Measurements from ENCODE around the gene RHBDF2.
A peak's percentile ranks its signal among the peaks of the same experiment; 100 is the strongest.
"Not testable (repeated sequence)": the region's sequence is repeated elsewhere in the genome, so short reads cannot be mapped to it uniquely, and the experiment has no call there.

The RHBDF2 gene

DNA sequence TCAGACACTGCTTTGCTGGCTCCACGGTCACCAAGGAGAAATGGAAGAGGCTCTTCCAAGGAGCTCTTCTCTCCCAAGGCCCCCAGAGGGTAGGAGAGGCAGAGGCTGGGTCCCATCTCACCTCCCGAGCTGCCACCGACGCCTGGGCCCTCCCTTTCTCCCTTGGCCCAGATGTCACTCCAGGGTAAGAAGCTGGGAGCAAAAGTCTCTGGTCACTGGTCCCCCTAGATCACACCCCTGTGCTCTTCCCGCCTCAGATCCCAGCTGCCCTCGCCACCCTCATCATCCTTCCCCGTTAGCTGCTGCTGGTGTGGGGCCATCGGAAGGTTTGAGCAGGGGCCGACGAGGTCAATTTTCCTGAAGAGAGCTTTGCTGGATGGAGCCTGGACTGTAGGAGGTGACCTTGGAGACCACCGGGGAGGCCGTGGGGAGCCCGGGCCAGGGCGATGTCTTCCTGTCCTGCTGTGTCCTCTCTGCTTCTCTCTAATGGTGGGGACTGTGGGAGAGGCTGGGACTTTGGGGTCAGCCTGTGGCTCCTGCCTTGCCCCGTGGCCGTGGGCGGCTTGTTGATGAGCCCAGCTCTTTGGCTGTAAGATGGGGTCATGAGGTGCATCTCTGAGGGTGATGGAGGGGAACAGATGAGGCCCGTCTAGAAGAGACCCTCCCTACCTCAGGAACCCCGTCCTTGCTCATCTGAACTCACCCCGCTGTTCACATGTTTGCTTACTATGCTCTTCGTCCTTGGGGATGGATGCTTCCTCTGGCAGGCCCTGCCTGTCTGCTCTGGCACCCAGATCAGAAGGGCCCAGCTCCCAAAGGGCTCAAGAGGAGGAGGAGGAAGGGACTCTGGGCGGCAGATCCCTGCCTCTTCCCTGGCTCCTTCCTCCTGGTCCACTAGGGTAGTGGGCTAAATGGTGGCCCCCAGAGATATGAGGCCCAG, 11.4 kb upstream of the RHBDF2 start:
- Histone ChIP-seq H2AFZ (ENCODE audit: low read length) (no peak overlapping the region), H3K4me2 (ENCODE audit: low read depth, low read length) (no peak overlapping the region), H3F3A (ENCODE audit: insufficient read depth, low read length) (no peaks in the 10 kb centered on the region; the same call in 1 of the 2 replicates), H3K9ac (ENCODE audit: low read length) (no peak overlapping the region), H3K9me2 (replicated peaks; ENCODE audit: insufficient read depth, low read length) (no peaks in the 10 kb centered on the region), H4K20me1 (ENCODE audit: insufficient read depth, low read length) (no peaks in the 10 kb centered on the region), H3K27me3 (replicated peaks; ENCODE audit: insufficient read depth, low read length) (no peaks in the 10 kb centered on the region), H3K36me3 (replicated peaks; ENCODE audit: insufficient read depth, low read length) (no peaks in the 10 kb centered on the region), H3K4me1 (ENCODE audit: low read length) (peaks cover 5% of the 10 kb centered on the region), H3K79me2 (ENCODE audit: low read length) (no peaks in the 10 kb centered on the region), H3K27ac (ENCODE audit: low read length) (no peak overlapping the region), H3K4me3 (ENCODE audit: low read length) (no peak overlapping the region), H3K9me3 (replicated peaks; ENCODE audit: insufficient read depth, low read length) (no peaks in the 10 kb centered on the region)
- no peak for TF ChIP-seq CTCF (IDR thresholded peaks at IDR 0.05; ENCODE audit: low read length)
- TF ChIP-seq EZH2phosphoT487 (IDR thresholded peaks at IDR 0.05; ENCODE audit: low read length) = no peak
- no peak for TF ChIP-seq EZH2 (optimal IDR thresholded peaks at IDR 0.05; ENCODE audit: low read depth, low read length)
- DNase-seq = no peak

- peak; percentile 50 for DNase-seq
These were observed 10.6 kb upstream of the RHBDF2 start for GRCh38 chr17:76511668-76512365.

GRCh38 chr17:76510831-76511244, 9.6 kb upstream of the RHBDF2 start:
- no peaks in the 10 kb centered on the region for H3K27me3 ChIP-seq (replicated peaks; ENCODE audit: insufficient read depth, low read length)
- TF ChIP-seq EZH2phosphoT487 (IDR thresholded peaks at IDR 0.05; ENCODE audit: low read length) (no peak), EZH2 (optimal IDR thresholded peaks at IDR 0.05; ENCODE audit: low read depth, low read length) (no peak), CTCF (IDR thresholded peaks at IDR 0.05; ENCODE audit: low read length) (no peak)

More at GRCh38 chr17:76511668-76512365, 10.6 kb upstream of the RHBDF2 start:
- Histone ChIP-seq H3K9me2 (replicated peaks; ENCODE audit: insufficient read depth, low read length) (no peaks in the 10 kb centered on the region), H3K9ac (ENCODE audit: low read length) (no peak overlapping the region), H2AFZ (ENCODE audit: low read length) (no peak overlapping the region), H3K4me3 (ENCODE audit: low read length) (no peak overlapping the region), H3K27me3 (replicated peaks; ENCODE audit: insufficient read depth, low read length) (no peaks in the 10 kb centered on the region), H3K4me1 (ENCODE audit: low read length) (peaks cover 7% of the 10 kb centered on the region), H3K79me2 (ENCODE audit: low read length) (no peaks in the 10 kb centered on the region), H3F3A (ENCODE audit: insufficient read depth, low read length) (no peaks in the 10 kb centered on the region; the same call in 1 of the 2 replicates), H4K20me1 (ENCODE audit: insufficient read depth, low read length) (no peaks in the 10 kb centered on the region), H3K36me3 (replicated peaks; ENCODE audit: insufficient read depth, low read length) (no peaks in the 10 kb centered on the region), H3K4me2 (ENCODE audit: low read depth, low read length) (no peak overlapping the region), H3K27ac (ENCODE audit: low read length) (no peak overlapping the region), H3K9me3 (replicated peaks; ENCODE audit: insufficient read depth, low read length) (no peaks in the 10 kb centered on the region)
- TF ChIP-seq CTCF (IDR thresholded peaks at IDR 0.05; ENCODE audit: low read length) (no peak), EZH2 (optimal IDR thresholded peaks at IDR 0.05; ENCODE audit: low read depth, low read length) (no peak), EZH2phosphoT487 (IDR thresholded peaks at IDR 0.05; ENCODE audit: low read length) (no peak)

GRCh38 chr17:76508472-76509063, 7.3 kb upstream of the RHBDF2 start:
- H3K27ac ChIP-seq (ENCODE audit: low read length); H3K9ac ChIP-seq (ENCODE audit: low read length); H3K4me2 ChIP-seq (ENCODE audit: low read depth, low read length); H3K27me3 ChIP-seq (replicated peaks; ENCODE audit: insufficient read depth, low read length); H3K4me3 ChIP-seq (ENCODE audit: low read length); H2AFZ ChIP-seq (ENCODE audit: low read length); H3K36me3 ChIP-seq (replicated peaks; ENCODE audit: insufficient read depth, low read length); H3K4me1 ChIP-seq (ENCODE audit: low read length); H3K9me3 ChIP-seq (replicated peaks; ENCODE audit: insufficient read depth, low read length); H3K79me2 ChIP-seq (ENCODE audit: low read length); H3K9me2 ChIP-seq (replicated peaks; ENCODE audit: insufficient read depth, low read length); DNase-seq; H3F3A ChIP-seq (ENCODE audit: insufficient read depth, low read length); H4K20me1 ChIP-seq (ENCODE audit: insufficient read depth, low read length): not testable (repeated sequence)

More at GRCh38 chr17:76510831-76511244, 9.6 kb upstream of the RHBDF2 start:
- no peak for DNase-seq
- H3K4me1 ChIP-seq (ENCODE audit: low read length) = peaks cover 11% of the 10 kb centered on the region
- no peak overlapping the region for H3K4me2 ChIP-seq (ENCODE audit: low read depth, low read length)
- H3F3A ChIP-seq (ENCODE audit: insufficient read depth, low read length) = no peaks in the 10 kb centered on the region; the same call in 1 of the 2 replicates
- H3K36me3 ChIP-seq (replicated peaks; ENCODE audit: insufficient read depth, low read length) = no peaks in the 10 kb centered on the region
- no peaks in the 10 kb centered on the region for H4K20me1 ChIP-seq (ENCODE audit: insufficient read depth, low read length)
- no peak overlapping the region for H3K9ac ChIP-seq (ENCODE audit: low read length)
- no peaks in the 10 kb centered on the region for H3K9me3 ChIP-seq (replicated peaks; ENCODE audit: insufficient read depth, low read length)
- no peaks in the 10 kb centered on the region for H3K9me2 ChIP-seq (replicated peaks; ENCODE audit: insufficient read depth, low read length)
- no peak overlapping the region for H3K27ac ChIP-seq (ENCODE audit: low read length)
- no peak overlapping the region for H2AFZ ChIP-seq (ENCODE audit: low read length)
- H3K79me2 ChIP-seq (ENCODE audit: low read length) = no peaks in the 10 kb centered on the region
- H3K4me3 ChIP-seq (ENCODE audit: low read length) = no peak overlapping the region

All from MM.1S (cell line).